CD4-positive, CD25-positive, alpha-beta regulatory T cell (primary cell): ENCODE measurements around the gene SIVA1. TPM values are rescaled to one million over a fixed set of nuclear protein-coding genes. Genes with fewer than 3 reads are reported as not detected.

Experiments
- ATAC-seq, 2 donors: fragments of 150-1000 bp; cut with Tn5 transposase; one replicate each; pipeline ENCODE4 v1.10.0; 2021; ENCODE audit warnings: low read depth in 2 of 2, moderate number of reproducible peaks in 2 of 2, moderate library complexity in 1 of 2
- DNase-seq, 3 donors: peaks; one replicate each; pipeline versions ENCODE4 v3.0.0 to v3.0.0-alpha.2; 2012 to 2022; ENCODE audit warnings: mixed read lengths in 1 of 3
- H3K27ac ChIP-seq: one replicate; pipeline ENCODE4 v1.7.0; 2013; ENCODE audit warnings: mild to moderate bottlenecking, low read length; ENCODE audit not compliant: insufficient read depth, poor library complexity, severe bottlenecking
- H3K27me3 ChIP-seq: one replicate; pipeline ENCODE4 v1.7.0; 2013; ENCODE audit warnings: low read length; ENCODE audit not compliant: control insufficient read depth, insufficient read depth
- H3K36me3 ChIP-seq: one replicate; pipeline ENCODE4 v1.7.0; 2013; ENCODE audit warnings: mild to moderate bottlenecking, low read length, moderate library complexity; ENCODE audit not compliant: control insufficient read depth, insufficient read depth
- H3K4me1 ChIP-seq: 2 replicates; pipeline ENCODE4 v1.7.0; 2013; ENCODE audit warnings: mild to moderate bottlenecking, low read length; ENCODE audit not compliant: insufficient read depth, control insufficient read depth, poor library complexity, severe bottlenecking
- H3K4me3 ChIP-seq: one replicate; pipeline ENCODE4 v1.7.0; 2013; ENCODE audit warnings: low read depth, mild to moderate bottlenecking, low read length, moderate library complexity
- H3K9me3 ChIP-seq, 2 experiments: 1 replicate in 1 of 2; 2 replicates in 1 of 2; pipeline ENCODE4 v1.7.0; 2013; ENCODE audit warnings: low read length in 2 of 2, mild to moderate bottlenecking in 1 of 2, moderate library complexity in 1 of 2; ENCODE audit not compliant: control insufficient read depth in 2 of 2
- H3K27ac Mint-ChIP-seq, 3 donors: one replicate each; pipeline ENCODE4 v1.8.0; 2020 to 2022; ENCODE audit warnings: mild to moderate bottlenecking in 3 of 3, mixed read lengths in 3 of 3, moderate library complexity in 2 of 3
- H3K27me3 Mint-ChIP-seq: one replicate; pipeline ENCODE4 v1.8.0; 2022; ENCODE audit warnings: mild to moderate bottlenecking, mixed read lengths
- H3K36me3 Mint-ChIP-seq: one replicate; pipeline ENCODE4 v1.8.0; 2020; ENCODE audit warnings: mixed read lengths
- H3K4me1 Mint-ChIP-seq, 4 donors: one replicate each; pipeline ENCODE4 v1.8.0; 2020 to 2022; ENCODE audit warnings: mixed read lengths in 4 of 4, mild to moderate bottlenecking in 1 of 4
- H3K4me3 Mint-ChIP-seq, 4 donors: one replicate each; pipeline ENCODE4 v1.8.0; 2020 to 2022; ENCODE audit warnings: mild to moderate bottlenecking in 4 of 4, mixed read lengths in 4 of 4, moderate library complexity in 3 of 4
- H3K9me3 Mint-ChIP-seq, 7 donors: one replicate each; pipeline ENCODE4 v1.8.0; 2020 to 2022; ENCODE audit warnings: mixed read lengths in 7 of 7, mild to moderate bottlenecking in 3 of 7, moderate library complexity in 2 of 7
- polyA plus RNA-seq, 4 donors: library from polyadenylated mRNA; unstranded; fragments of 300-500 nt; fragmentation: Illumina TruSeq; gene quantifications; one replicate each; pipeline ENCODE4 v1.2.3, GENCODE V29; 2021
- total RNA-seq: library from RNA; stranded (reverse); gene quantifications from one replicate; pipeline ENCODE4 v1.2.3, GENCODE V29; 2022

Gene SIVA1
- total and polyA plus RNA-seq, 5 donors from 2014 or later, result 82.6 to 281 (median 240) TPM

- Histone ChIP-seq H3K4me1 (peaks cover 4% of the 10 kb centered on the region), H3K27me3 (no peaks in the 10 kb centered on the region), H3K9me3 (no peaks in the 10 kb centered on the region), H3K36me3 (peaks cover 23% of the 10 kb centered on the region), H3K27ac (no peak overlapping the region), H3K4me3 (no peak overlapping the region)
- H3K4me1 Mint-ChIP-seq, result peaks cover 0 to 5% (median 3%) of the 10 kb centered on the region in 4 donors
- no peaks in the 10 kb centered on the region for H3K27me3 Mint-ChIP-seq
- peaks cover 5% of the 10 kb centered on the region for H3K36me3 Mint-ChIP-seq
- peak overlapping the region in 1 of 4 donors; percentile 31 for H3K4me3 Mint-ChIP-seq
- peak; percentile 58 to 75 (median 71) for DNase-seq
- H3K27ac Mint-ChIP-seq, result peak overlapping the region in 1 of 3 donors; percentile 32
- ATAC-seq, result peak; percentile 78 to 79
- no peaks in the 10 kb centered on the region for H3K9me3 Mint-ChIP-seq
These were observed 44.2 kb upstream of the SIVA1 start for GRCh38 chr14:104708606-104709268.

GRCh38 chr14:104709387-104710039 is 43.4 kb upstream of the SIVA1 start:
- no peaks in the 10 kb centered on the region for H3K36me3 Mint-ChIP-seq
- Histone ChIP-seq H3K9me3 (no peaks in the 10 kb centered on the region), H3K4me3 (no peak overlapping the region), H3K36me3 (peaks cover 20% of the 10 kb centered on the region), H3K4me1 (peaks cover 4% of the 10 kb centered on the region), H3K27ac (no peak overlapping the region), H3K27me3 (no peaks in the 10 kb centered on the region)
- no peak for DNase-seq
- H3K27ac Mint-ChIP-seq, result no peak overlapping the region
- no peak overlapping the region for H3K4me3 Mint-ChIP-seq
- no peaks in the 10 kb centered on the region for H3K27me3 Mint-ChIP-seq
- no peaks in the 10 kb centered on the region for H3K9me3 Mint-ChIP-seq
- peaks cover 0 to 5% (median 3%) of the 10 kb centered on the region in 4 donors for H3K4me1 Mint-ChIP-seq
- no peak for ATAC-seq

- Histone ChIP-seq H3K4me1 (peaks cover 4% of the 10 kb centered on the region), H3K4me3 (no peak overlapping the region), H3K27ac (no peak overlapping the region), H3K36me3 (peaks cover 21% of the 10 kb centered on the region), H3K27me3 (no peaks in the 10 kb centered on the region), H3K9me3 (no peaks in the 10 kb centered on the region)
- Mint-ChIP-seq H3K36me3 (no peaks in the 10 kb centered on the region), H3K4me1 (peaks cover 0 to 5% (median 3%) of the 10 kb centered on the region in 4 donors), H3K4me3 (no peak overlapping the region), H3K27ac (peak overlapping the region in 1 of 3 donors; percentile 52), H3K9me3 (no peaks in the 10 kb centered on the region), H3K27me3 (no peaks in the 10 kb centered on the region)
- no peak for ATAC-seq
- no peak for DNase-seq
These were observed 42.7 kb upstream of the SIVA1 start for GRCh38 chr14:104710071-104710735.

- peaks cover 24% of the 10 kb centered on the region for H3K36me3 ChIP-seq
- no peaks in the 10 kb centered on the region for H3K27me3 Mint-ChIP-seq
These were observed 39.8 kb upstream of the SIVA1 start for GRCh38 chr14:104712881-104713734.

GRCh38 chr14:104714066-104714465 is 38.9 kb upstream of the SIVA1 start:
- Mint-ChIP-seq H3K9me3 (no peaks in the 10 kb centered on the region), H3K36me3 (no peaks in the 10 kb centered on the region), H3K4me1 (peaks cover 0 to 2% (median 0%) of the 10 kb centered on the region in 4 donors), H3K4me3 (no peak overlapping the region), H3K27ac (no peak overlapping the region), H3K27me3 (no peaks in the 10 kb centered on the region)
- no peak for ATAC-seq
- H3K27ac ChIP-seq, result no peak overlapping the region
- no peaks in the 10 kb centered on the region for H3K4me1 ChIP-seq
- no peak for DNase-seq
- no peaks in the 10 kb centered on the region for H3K27me3 ChIP-seq
- no peaks in the 10 kb centered on the region for H3K9me3 ChIP-seq
- peaks cover 24% of the 10 kb centered on the region for H3K36me3 ChIP-seq
- H3K4me3 ChIP-seq, result no peak overlapping the region

More at GRCh38 chr14:104712881-104713734, 39.8 kb upstream of the SIVA1 start:
- Histone ChIP-seq H3K4me1 (peaks cover 4% of the 10 kb centered on the region), H3K4me3 (no peak overlapping the region), H3K9me3 (no peaks in the 10 kb centered on the region), H3K27ac (no peak overlapping the region), H3K27me3 (no peaks in the 10 kb centered on the region)
- no peak for ATAC-seq
- H3K9me3 Mint-ChIP-seq, result no peaks in the 10 kb centered on the region
- no peak overlapping the region for H3K27ac Mint-ChIP-seq
- H3K36me3 Mint-ChIP-seq, result no peaks in the 10 kb centered on the region
- DNase-seq, result no peak
- peaks cover 0 to 5% (median 4%) of the 10 kb centered on the region in 4 donors for H3K4me1 Mint-ChIP-seq
- no peak overlapping the region for H3K4me3 Mint-ChIP-seq

GRCh38 chr14:104714681-104715080 is 38.3 kb upstream of the SIVA1 start:
- H3K4me1 ChIP-seq, result no peaks in the 10 kb centered on the region
- Mint-ChIP-seq H3K27me3 (no peaks in the 10 kb centered on the region), H3K4me3 (no peak overlapping the region), H3K9me3 (no peaks in the 10 kb centered on the region), H3K36me3 (no peaks in the 10 kb centered on the region), H3K27ac (no peak overlapping the region), H3K4me1 (peaks cover 0 to 2% (median 0%) of the 10 kb centered on the region in 4 donors)
- ATAC-seq (no peak), DNase-seq (no peak)
- no peaks in the 10 kb centered on the region for H3K9me3 ChIP-seq
- H3K27me3 ChIP-seq, result no peaks in the 10 kb centered on the region
- H3K36me3 ChIP-seq, result peaks cover 24% of the 10 kb centered on the region
- H3K27ac ChIP-seq, result no peak overlapping the region
- no peak overlapping the region for H3K4me3 ChIP-seq

- Histone ChIP-seq H3K36me3 (peaks cover 24% of the 10 kb centered on the region), H3K4me1 (no peaks in the 10 kb centered on the region), H3K27ac (no peak overlapping the region), H3K4me3 (no peak overlapping the region), H3K9me3 (no peaks in the 10 kb centered on the region), H3K27me3 (no peaks in the 10 kb centered on the region)
- Mint-ChIP-seq H3K27me3 (no peaks in the 10 kb centered on the region), H3K4me3 (no peak overlapping the region), H3K27ac (no peak overlapping the region), H3K4me1 (peaks cover 0 to 2% (median 0%) of the 10 kb centered on the region in 4 donors), H3K9me3 (no peaks in the 10 kb centered on the region), H3K36me3 (no peaks in the 10 kb centered on the region)
- ATAC-seq (no peak), DNase-seq (no peak)
These were observed 37.5 kb upstream of the SIVA1 start for GRCh38 chr14:104715416-104715815.
